PC-3 (cell line): ENCODE measurements around the gene DPF3. TPM values are rescaled to one million over a fixed set of nuclear protein-coding genes. Genes with fewer than 3 reads are reported as not detected.

Source experiments
- ATAC-seq: fragments of 200-7000 bp; cut with Tn5 transposase; 2 replicates; pipeline ENCODE4 v1.9.1; 2020; ENCODE audit warnings: mild to moderate bottlenecking, moderate library complexity
- BruUV-seq: library from RNA; stranded (reverse); fragments of 400-500 nt; replicated peaks from 2 replicates; lab custom pipeline; 2021; lab: Mats Ljungman, UMichigan
- CTCF ChIA-PET: fragments of 300-600 bp; sonication (Branson Sonifier 250); formaldehyde crosslinking; loops from one replicate; lab custom pipeline; 2022; ENCODE audit warnings: antibody characterized with exemption; lab: Charles Lee
- POLR2A ChIA-PET: fragments of 300-600 bp; sonication (Branson Sonifier 250); formaldehyde crosslinking; loops from one replicate; lab custom pipeline; 2022; ENCODE audit warnings: antibody characterized with exemption; ENCODE audit not compliant: unreplicated experiment; lab: Charles Lee
- DNase-seq: peaks from one replicate; pipeline ENCODE4 v3.0.0-alpha.2; 2015
- H2AFZ ChIP-seq: fragments of 300-600 bp; sonication (generic); 2 replicates; pipeline ENCODE4 v1.6.0; 2016; ENCODE audit warnings: antibody characterized with exemption, low read length
- H3F3A ChIP-seq: fragments of 300-600 bp; sonication (generic); one replicate; pipeline ENCODE4 v1.6.0; 2017; ENCODE audit warnings: antibody characterized with exemption, low read length, control low read depth, mild to moderate bottlenecking; ENCODE audit not compliant: unreplicated experiment
- H3K27ac ChIP-seq: fragments of 300-600 bp; sonication (generic); 2 replicates; pipeline ENCODE4 v1.5.1; 2016; ENCODE audit warnings: mild to moderate bottlenecking, low read length
- H3K27me3 ChIP-seq: fragments of 300-600 bp; sonication (generic); 2 replicates; pipeline ENCODE4 v1.6.1; 2016; ENCODE audit warnings: low read length, mixed read lengths
- H3K36me3 ChIP-seq: fragments of 300-600 bp; sonication (generic); 2 replicates; pipeline ENCODE4 v1.6.1; 2016; ENCODE audit warnings: low read depth, mixed run types, low read length, mixed read lengths
- H3K4me1 ChIP-seq: fragments of 300-600 bp; sonication (generic); 2 replicates; pipeline ENCODE4 v1.5.1; 2016; ENCODE audit warnings: low read length; ENCODE audit not compliant: insufficient read depth
- H3K4me2 ChIP-seq: fragments of 300-600 bp; sonication (generic); 2 replicates; pipeline ENCODE4 v1.6.0; 2016; ENCODE audit warnings: low read length
- H3K4me3 ChIP-seq: fragments of 300-600 bp; sonication (generic); 2 replicates; pipeline ENCODE4 v1.5.1; 2016; ENCODE audit warnings: mild to moderate bottlenecking, low read length, mixed read lengths
- H3K79me2 ChIP-seq: fragments of 300-600 bp; sonication (generic); 2 replicates; pipeline ENCODE4 v1.6.1; 2017; ENCODE audit warnings: low read length, mixed read lengths
- H3K9ac ChIP-seq: fragments of 300-600 bp; sonication (generic); 2 replicates; pipeline ENCODE4 v1.6.0; 2016; ENCODE audit warnings: mild to moderate bottlenecking, low read length
- H3K9me2 ChIP-seq: fragments of 300-600 bp; sonication (generic); replicated peaks from 2 replicates; pipeline ENCODE4 v1.6.1; 2016; ENCODE audit warnings: mixed run types, low read length, mixed read lengths
- H3K9me3 ChIP-seq: fragments of 300-600 bp; sonication (generic); 2 replicates; pipeline ENCODE4 v1.6.1; 2016; ENCODE audit warnings: low read length, mixed read lengths
- H4K20me1 ChIP-seq: fragments of 300-600 bp; sonication (generic); 2 replicates; pipeline ENCODE4 v1.6.1; 2016; ENCODE audit warnings: low read length, mixed read lengths
- CTCF ChIP-seq: fragments of 300-600 bp; sonication (generic); conservative IDR thresholded peaks from 2 replicates; pipeline ENCODE4 v1.5.1; 2017; ENCODE audit warnings: antibody characterized with exemption, low read depth, mild to moderate bottlenecking, low read length
- EZH2 ChIP-seq: fragments of 300-600 bp; sonication (generic); IDR thresholded peaks from one replicate; pipeline ENCODE4 v1.6.1; 2017; ENCODE audit warnings: antibody characterized with exemption, mild to moderate bottlenecking, low read length; ENCODE audit not compliant: unreplicated experiment
- EZH2phosphoT487 ChIP-seq: fragments of 300-600 bp; sonication (generic); IDR thresholded peaks from 2 replicates; pipeline ENCODE4 v1.6.1; 2018; ENCODE audit warnings: mild to moderate bottlenecking, antibody characterized with exemption, low read length, borderline replicate concordance
- intact Hi-C: fragments of 100-400 bp; cut with micrococcal nuclease; formaldehyde crosslinking; loops from 2 replicates; pipeline ENCODE4 v1.9.0; 2023
- total RNA-seq: library from RNA; depleted of rRNA; stranded (reverse); fragments of >200 nt; gene quantifications from 2 replicates; pipeline ENCODE4 v1.2.3, GENCODE V29; 2014

The DPF3 gene
- total RNA-seq, 1 experiment from 2014 or later, result 16.6 TPM

GRCh38 chr14:72616811-72617210 lies 277.1 kb downstream of the DPF3 start:
- POLR2A ChIA-PET, result no interaction called here
- intact Hi-C loops, result no loop called here

DNA sequence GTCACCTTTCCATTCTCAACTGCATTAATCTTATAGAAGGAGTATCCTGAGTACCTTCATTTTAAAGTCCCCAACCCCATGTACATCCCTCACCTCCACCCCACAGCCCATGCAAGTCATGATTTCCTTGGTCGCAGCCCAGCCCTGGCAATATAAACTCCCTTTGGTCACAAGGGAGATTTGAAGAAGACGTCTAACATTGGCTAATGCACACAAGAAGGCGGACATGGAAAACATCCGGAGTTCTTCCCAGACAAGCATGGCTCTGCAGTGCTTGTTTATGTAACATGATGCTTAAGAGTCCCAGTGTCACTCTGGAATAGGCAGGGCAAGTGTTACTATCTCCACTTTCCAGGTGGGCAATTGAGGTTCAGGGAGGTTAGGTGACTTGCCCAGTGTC lies 277.6 kb downstream of the DPF3 start:
- Histone ChIP-seq H3K4me3 (no peak overlapping the region), H3K79me2 (no peaks in the 10 kb centered on the region), H2AFZ (no peak overlapping the region), H3K36me3 (no peaks in the 10 kb centered on the region), H3K27ac (no peak overlapping the region), H4K20me1 (no peaks in the 10 kb centered on the region), H3K9me3 (no peaks in the 10 kb centered on the region), H3F3A (no peaks in the 10 kb centered on the region), H3K4me1 (peaks cover 29% of the 10 kb centered on the region), H3K4me2 (no peak overlapping the region), H3K27me3 (no peaks in the 10 kb centered on the region), H3K9ac (no peak overlapping the region), H3K9me2 (no peaks in the 10 kb centered on the region)
- TF ChIP-seq CTCF (no peak), EZH2 (no peak), EZH2phosphoT487 (no peak)
- intact Hi-C loops, result no loop called here
- DNase-seq, result no peak
- ChIA-PET POLR2A (interaction anchor here (0.6 kb wide), 1 partner anchor 80 kb away, joined by 4 read pairs; no protein-coding TSS in a partner anchor), CTCF (no interaction called here)
- ATAC-seq, result no peak
- BruUV-seq, result no TSS peak

More at GRCh38 chr14:72616811-72617210, 277.1 kb downstream of the DPF3 start:
- Histone ChIP-seq H2AFZ (no peak overlapping the region), H4K20me1 (no peaks in the 10 kb centered on the region), H3K27ac (no peak overlapping the region), H3K9me3 (no peaks in the 10 kb centered on the region), H3K4me1 (peaks cover 29% of the 10 kb centered on the region), H3K4me3 (no peak overlapping the region), H3K9me2 (no peaks in the 10 kb centered on the region), H3K9ac (no peak overlapping the region), H3K79me2 (no peaks in the 10 kb centered on the region), H3K36me3 (no peaks in the 10 kb centered on the region), H3F3A (no peaks in the 10 kb centered on the region), H3K4me2 (no peak overlapping the region), H3K27me3 (no peaks in the 10 kb centered on the region)
- ATAC-seq (no peak), DNase-seq (no peak)
- TF ChIP-seq EZH2phosphoT487, result no peak
- no peak for TF ChIP-seq CTCF
- no peak for TF ChIP-seq EZH2
- CTCF ChIA-PET, result no interaction called here
- no TSS peak for BruUV-seq

DNA sequence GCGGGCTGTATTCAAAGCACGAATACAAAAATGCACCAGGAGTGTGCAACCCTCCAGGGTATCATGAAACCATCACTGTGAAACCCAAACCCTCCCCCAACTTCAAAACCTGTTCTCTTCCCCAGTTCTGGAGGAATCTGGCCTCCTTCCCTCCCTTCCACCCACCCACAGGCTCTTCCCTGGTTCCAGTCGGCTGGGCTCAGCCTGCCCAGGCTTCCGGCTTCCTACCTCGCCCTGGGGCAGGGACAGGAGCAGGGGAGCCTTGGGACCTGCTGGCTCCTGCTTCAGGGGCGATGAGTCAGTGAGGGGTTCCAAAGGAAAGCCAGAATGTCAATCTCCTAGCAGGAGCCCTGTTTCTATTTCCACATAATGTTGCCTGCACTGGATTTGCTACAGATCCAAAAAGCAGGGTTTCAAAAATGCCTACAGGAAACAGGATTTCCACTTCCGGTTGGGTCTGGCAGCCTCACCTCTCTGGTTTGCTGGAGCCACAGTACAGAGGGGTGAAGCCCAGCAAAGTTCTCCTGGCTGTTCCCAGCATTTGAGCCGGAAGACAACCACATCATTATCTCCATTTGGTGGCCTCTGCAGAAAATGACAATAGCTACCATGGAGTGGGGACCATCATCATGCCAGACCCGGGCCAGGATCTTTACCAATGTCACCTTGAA lies 278.3 kb downstream of the DPF3 start:
- POLR2A ChIA-PET, result interaction anchor here (0.6 kb wide), 1 partner anchor 81 kb away, joined by 4 read pairs; no protein-coding TSS in a partner anchor
- no TSS peak for BruUV-seq
- CTCF ChIA-PET, result no interaction called here
- peak overlapping the region; percentile 31 for H3K27ac ChIP-seq
- DNase-seq, result peak; percentile 79
- no peaks in the 10 kb centered on the region for H3F3A ChIP-seq
- TF ChIP-seq EZH2phosphoT487, result no peak
- no peak for TF ChIP-seq CTCF
- no peak for TF ChIP-seq EZH2
- H3K79me2 ChIP-seq, result no peaks in the 10 kb centered on the region
- H4K20me1 ChIP-seq, result no peaks in the 10 kb centered on the region
- H3K4me1 ChIP-seq, result peaks cover 29% of the 10 kb centered on the region
- H3K36me3 ChIP-seq, result no peaks in the 10 kb centered on the region
- H3K9me3 ChIP-seq, result no peaks in the 10 kb centered on the region
- peak overlapping the region; percentile 72 for H2AFZ ChIP-seq
- H3K4me3 ChIP-seq, result no peak overlapping the region
- peak; percentile 88 for ATAC-seq
- peak overlapping the region; percentile 22 for H3K4me2 ChIP-seq
- H3K9me2 ChIP-seq, result no peaks in the 10 kb centered on the region
- H3K27me3 ChIP-seq, result no peaks in the 10 kb centered on the region
- H3K9ac ChIP-seq, result no peak overlapping the region
- intact Hi-C loops, result no loop called here
